ENCODE measurements around the gene SLC16A9.

GRCh38 chr10:59651902-59652301 is 57.7 kb downstream of the SLC16A9 start:
- TF ChIP-seq TAF1 (IDR thresholded peaks at IDR 0.05; ENCODE audit: borderline replicate concordance, low read depth, low read length) (no peak), CTCF (IDR thresholded peaks at IDR 0.05) (no peak)
